Transverse colon (tissue), 4 donors: ENCODE measurements around the gene SMARCD3.
A peak's percentile ranks its signal among the peaks of the same experiment; 100 is the strongest.

ENCODE experiments used
- POLR2A ChIP-seq: fragments of 450-650 bp; IDR thresholded peaks from one replicate; pipeline ENCODE4 v1.6.1; 2016; ENCODE audit warnings: antibody characterized with exemption, mild to moderate bottlenecking, moderate library complexity
- POLR2AphosphoS5 ChIP-seq, 3 donors: sonication (generic); formaldehyde crosslinking; IDR thresholded peaks; one replicate each; pipeline ENCODE4 v1.6.1; 2016; ENCODE audit warnings: antibody characterized with exemption in 3 of 3
- TF ChIP-seq, protein P1 (sequence below), 5 experiments: fragments of 200-600 bp in 3 of 5; fragments of 450-650 bp in 2 of 5; sonication (generic) in 3 of 5; IDR thresholded peaks; 1 replicate in 2 of 5; 2 replicates in 3 of 5; pipeline ENCODE4 v1.5.1; 2016 to 2017; ENCODE audit warnings: antibody characterized with exemption in 5 of 5, inconsistent platforms in 3 of 5, mild to moderate bottlenecking in 2 of 5, moderate library complexity in 1 of 5

DNA sequence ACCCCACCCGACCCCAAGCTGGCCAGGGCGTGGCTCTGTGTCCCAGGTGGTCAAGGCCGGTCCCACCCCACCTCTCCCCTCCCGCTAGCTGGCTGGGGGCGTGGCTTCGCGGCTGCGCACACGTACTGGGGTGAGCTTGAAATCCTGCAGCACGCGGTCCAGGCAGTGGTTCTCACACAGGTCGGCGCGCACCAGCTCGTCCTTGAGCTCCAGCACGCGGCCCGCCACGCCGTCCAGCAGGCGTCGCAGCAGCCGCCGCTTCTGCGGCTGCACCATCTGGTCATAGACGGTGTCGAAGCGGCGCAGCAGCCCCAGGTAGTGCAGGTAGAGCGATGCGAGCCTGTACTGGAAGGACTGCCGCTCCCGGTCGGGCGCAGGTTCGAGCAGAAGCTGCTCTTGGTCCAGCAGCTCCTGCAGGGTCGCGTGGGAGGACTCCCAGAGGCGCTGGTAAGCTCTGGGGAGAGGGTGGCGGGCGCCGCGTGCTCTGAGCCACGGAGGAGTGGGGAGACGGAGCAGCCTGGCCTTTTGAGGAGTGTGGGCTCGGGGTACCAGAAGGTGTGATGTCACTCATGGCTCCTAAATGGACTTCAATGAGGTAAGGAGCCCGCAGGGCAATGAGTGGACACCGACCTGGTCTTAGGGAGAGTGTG, 44.0 kb downstream of the SMARCD3 start:
- TF ChIP-seq, protein P1, sequence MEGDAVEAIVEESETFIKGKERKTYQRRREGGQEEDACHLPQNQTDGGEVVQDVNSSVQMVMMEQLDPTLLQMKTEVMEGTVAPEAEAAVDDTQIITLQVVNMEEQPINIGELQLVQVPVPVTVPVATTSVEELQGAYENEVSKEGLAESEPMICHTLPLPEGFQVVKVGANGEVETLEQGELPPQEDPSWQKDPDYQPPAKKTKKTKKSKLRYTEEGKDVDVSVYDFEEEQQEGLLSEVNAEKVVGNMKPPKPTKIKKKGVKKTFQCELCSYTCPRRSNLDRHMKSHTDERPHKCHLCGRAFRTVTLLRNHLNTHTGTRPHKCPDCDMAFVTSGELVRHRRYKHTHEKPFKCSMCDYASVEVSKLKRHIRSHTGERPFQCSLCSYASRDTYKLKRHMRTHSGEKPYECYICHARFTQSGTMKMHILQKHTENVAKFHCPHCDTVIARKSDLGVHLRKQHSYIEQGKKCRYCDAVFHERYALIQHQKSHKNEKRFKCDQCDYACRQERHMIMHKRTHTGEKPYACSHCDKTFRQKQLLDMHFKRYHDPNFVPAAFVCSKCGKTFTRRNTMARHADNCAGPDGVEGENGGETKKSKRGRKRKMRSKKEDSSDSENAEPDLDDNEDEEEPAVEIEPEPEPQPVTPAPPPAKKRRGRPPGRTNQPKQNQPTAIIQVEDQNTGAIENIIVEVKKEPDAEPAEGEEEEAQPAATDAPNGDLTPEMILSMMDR (IDR thresholded peaks at IDR 0.05) = peak in 1 of 5 experiments; percentile 18
- no peak for TF ChIP-seq POLR2A
- TF ChIP-seq POLR2AphosphoS5 (IDR thresholded peaks at IDR 0.05) = no peak
